ENCODE measurements around the gene TMEM30A. TPM values are rescaled to one million over a fixed set of nuclear protein-coding genes. Genes with fewer than 3 reads are reported as not detected.
A peak's percentile ranks its signal among the peaks of the same experiment; 100 is the strongest.

The TMEM30A gene
- total RNA-seq, 1 donor = 126 TPM

DNA sequence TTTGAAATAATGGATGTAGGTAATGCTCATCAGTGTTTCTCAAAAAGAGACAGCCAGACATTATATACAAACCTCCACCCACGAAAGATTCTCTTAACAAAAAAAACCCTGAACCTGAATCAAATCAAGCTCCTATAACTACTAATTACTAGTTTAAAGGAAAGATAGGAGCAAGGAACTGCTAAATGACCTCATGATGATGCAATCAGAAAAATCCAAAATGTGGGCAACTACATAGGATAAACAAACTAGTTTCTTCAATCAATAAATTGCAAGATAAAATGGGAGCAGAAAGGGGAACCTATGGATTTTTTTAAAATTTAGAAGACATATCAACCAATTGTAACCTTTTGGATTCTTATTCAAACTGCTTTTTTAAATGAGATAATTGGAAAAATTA lies 43.2 kb upstream of the TMEM30A start:
- Histone ChIP-seq H3K4me1 (ENCODE audit: insufficient read depth, low read length) (peaks cover 6% of the 10 kb centered on the region), H4K20me1 (ENCODE audit: insufficient read depth, low read length) (no peaks in the 10 kb centered on the region), H3K27me3 (ENCODE audit: insufficient read depth, low read length) (no peaks in the 10 kb centered on the region), H3K27ac (ENCODE audit: low read depth, low read length) (no peak overlapping the region), H3K9me3 (ENCODE audit: low read depth, low read length) (no peaks in the 10 kb centered on the region), H3K4me3 (ENCODE audit: insufficient read depth, low read length) (no peak overlapping the region), H2AFZ (ENCODE audit: low read length) (no peak overlapping the region), H3K79me2 (ENCODE audit: insufficient read depth, low read length) (no peaks in the 10 kb centered on the region), H3K4me2 (ENCODE audit: insufficient read depth, low read length) (no peak overlapping the region), H3K36me3 (ENCODE audit: insufficient read depth, low read length) (no peaks in the 10 kb centered on the region)
- no peak for DNase-seq (ENCODE audit: insufficient read length, low spot score, missing footprints)
- TF ChIP-seq, protein P1, sequence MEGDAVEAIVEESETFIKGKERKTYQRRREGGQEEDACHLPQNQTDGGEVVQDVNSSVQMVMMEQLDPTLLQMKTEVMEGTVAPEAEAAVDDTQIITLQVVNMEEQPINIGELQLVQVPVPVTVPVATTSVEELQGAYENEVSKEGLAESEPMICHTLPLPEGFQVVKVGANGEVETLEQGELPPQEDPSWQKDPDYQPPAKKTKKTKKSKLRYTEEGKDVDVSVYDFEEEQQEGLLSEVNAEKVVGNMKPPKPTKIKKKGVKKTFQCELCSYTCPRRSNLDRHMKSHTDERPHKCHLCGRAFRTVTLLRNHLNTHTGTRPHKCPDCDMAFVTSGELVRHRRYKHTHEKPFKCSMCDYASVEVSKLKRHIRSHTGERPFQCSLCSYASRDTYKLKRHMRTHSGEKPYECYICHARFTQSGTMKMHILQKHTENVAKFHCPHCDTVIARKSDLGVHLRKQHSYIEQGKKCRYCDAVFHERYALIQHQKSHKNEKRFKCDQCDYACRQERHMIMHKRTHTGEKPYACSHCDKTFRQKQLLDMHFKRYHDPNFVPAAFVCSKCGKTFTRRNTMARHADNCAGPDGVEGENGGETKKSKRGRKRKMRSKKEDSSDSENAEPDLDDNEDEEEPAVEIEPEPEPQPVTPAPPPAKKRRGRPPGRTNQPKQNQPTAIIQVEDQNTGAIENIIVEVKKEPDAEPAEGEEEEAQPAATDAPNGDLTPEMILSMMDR (IDR thresholded peaks at IDR 0.05; ENCODE audit: extremely low read depth, low read depth, low read length) = no peak

DNA sequence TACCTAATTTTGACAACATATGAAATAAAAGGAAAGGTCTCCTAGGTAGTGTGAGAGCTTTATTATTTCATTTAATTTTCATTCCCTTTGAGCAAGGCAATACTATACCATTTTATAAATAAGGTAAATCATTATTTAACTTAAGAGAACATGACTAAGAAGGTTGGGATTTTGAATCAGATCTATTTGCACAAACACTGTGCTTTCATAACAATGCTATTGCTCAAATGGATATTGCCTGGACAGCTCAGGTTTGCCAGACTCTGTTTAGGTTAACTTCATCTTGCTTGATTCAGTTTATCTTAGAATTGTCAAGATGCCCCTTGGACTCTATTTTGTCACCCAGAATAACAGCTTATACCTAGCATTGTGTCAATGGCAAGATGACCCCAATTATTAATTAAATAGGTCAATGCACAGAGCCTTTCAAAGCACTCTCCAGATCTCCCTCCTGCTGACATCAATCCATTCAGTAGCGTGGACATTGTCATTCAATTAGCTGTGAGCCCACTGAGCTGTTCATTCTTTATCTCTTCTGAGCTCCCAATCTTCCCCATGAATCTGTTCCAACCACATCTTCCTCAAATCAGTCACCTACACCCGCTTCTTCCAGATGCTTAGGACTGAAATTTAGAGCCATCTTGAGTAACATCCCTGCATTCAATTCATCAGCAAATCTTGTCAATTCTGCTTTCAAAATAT lies 42.1 kb upstream of the TMEM30A start:
- TF ChIP-seq, protein P1 (IDR thresholded peaks at IDR 0.05; ENCODE audit: extremely low read depth, low read depth, low read length) = no peak
- no peaks in the 10 kb centered on the region for H3K27me3 ChIP-seq (ENCODE audit: insufficient read depth, low read length)

DNA sequence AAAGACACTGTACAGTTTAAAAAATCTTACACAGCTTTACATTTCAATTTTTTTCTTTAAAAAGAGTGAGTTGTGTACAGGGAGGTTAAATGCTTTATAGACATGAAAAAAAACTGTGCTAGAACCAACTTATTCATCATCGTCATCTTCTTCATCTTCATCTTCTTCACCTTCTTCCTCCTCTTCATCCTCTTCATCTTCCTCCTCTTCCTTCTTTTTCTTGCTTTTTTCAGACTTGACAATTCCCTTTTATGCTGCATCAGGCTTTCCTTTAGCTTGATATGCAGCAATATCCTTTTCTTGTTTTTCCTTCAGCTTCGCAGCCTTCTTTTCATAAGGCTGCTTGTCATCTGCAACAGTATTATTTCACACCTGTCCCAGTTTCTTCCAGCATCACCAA lies 34.3 kb upstream of the TMEM30A start:
- H3K36me3 ChIP-seq (ENCODE audit: insufficient read depth, low read length) = no peaks in the 10 kb centered on the region
- no peaks in the 10 kb centered on the region for H4K20me1 ChIP-seq (ENCODE audit: insufficient read depth, low read length)
- no peak for DNase-seq (ENCODE audit: insufficient read length, low spot score, missing footprints)
- H3K27me3 ChIP-seq (ENCODE audit: insufficient read depth, low read length) = peaks cover 7% of the 10 kb centered on the region
- H3K9me3 ChIP-seq (ENCODE audit: low read depth, low read length) = no peaks in the 10 kb centered on the region
- H3K4me3 ChIP-seq (ENCODE audit: insufficient read depth, low read length) = no peak overlapping the region
- no peaks in the 10 kb centered on the region for H3K79me2 ChIP-seq (ENCODE audit: insufficient read depth, low read length)
- H3K4me2 ChIP-seq (ENCODE audit: insufficient read depth, low read length) = no peak overlapping the region
- H3K27ac ChIP-seq (ENCODE audit: low read depth, low read length) = no peak overlapping the region
- no peak overlapping the region for H2AFZ ChIP-seq (ENCODE audit: low read length)
- peaks cover 11% of the 10 kb centered on the region for H3K4me1 ChIP-seq (ENCODE audit: insufficient read depth, low read length)
- TF ChIP-seq, protein P1 (IDR thresholded peaks at IDR 0.05; ENCODE audit: extremely low read depth, low read depth, low read length) = no peak

More for the DNA sequence above, 42.1 kb upstream of the TMEM30A start:
- Histone ChIP-seq H3K4me2 (ENCODE audit: insufficient read depth, low read length) (no peak overlapping the region), H2AFZ (ENCODE audit: low read length) (no peak overlapping the region), H3K4me1 (ENCODE audit: insufficient read depth, low read length) (peaks cover 5% of the 10 kb centered on the region), H3K36me3 (ENCODE audit: insufficient read depth, low read length) (no peaks in the 10 kb centered on the region), H3K4me3 (ENCODE audit: insufficient read depth, low read length) (no peak overlapping the region), H3K79me2 (ENCODE audit: insufficient read depth, low read length) (no peaks in the 10 kb centered on the region), H3K9me3 (ENCODE audit: low read depth, low read length) (no peaks in the 10 kb centered on the region), H3K27ac (ENCODE audit: low read depth, low read length) (no peak overlapping the region), H4K20me1 (ENCODE audit: insufficient read depth, low read length) (no peaks in the 10 kb centered on the region)
- DNase-seq (ENCODE audit: insufficient read length, low spot score, missing footprints) = no peak

DNA sequence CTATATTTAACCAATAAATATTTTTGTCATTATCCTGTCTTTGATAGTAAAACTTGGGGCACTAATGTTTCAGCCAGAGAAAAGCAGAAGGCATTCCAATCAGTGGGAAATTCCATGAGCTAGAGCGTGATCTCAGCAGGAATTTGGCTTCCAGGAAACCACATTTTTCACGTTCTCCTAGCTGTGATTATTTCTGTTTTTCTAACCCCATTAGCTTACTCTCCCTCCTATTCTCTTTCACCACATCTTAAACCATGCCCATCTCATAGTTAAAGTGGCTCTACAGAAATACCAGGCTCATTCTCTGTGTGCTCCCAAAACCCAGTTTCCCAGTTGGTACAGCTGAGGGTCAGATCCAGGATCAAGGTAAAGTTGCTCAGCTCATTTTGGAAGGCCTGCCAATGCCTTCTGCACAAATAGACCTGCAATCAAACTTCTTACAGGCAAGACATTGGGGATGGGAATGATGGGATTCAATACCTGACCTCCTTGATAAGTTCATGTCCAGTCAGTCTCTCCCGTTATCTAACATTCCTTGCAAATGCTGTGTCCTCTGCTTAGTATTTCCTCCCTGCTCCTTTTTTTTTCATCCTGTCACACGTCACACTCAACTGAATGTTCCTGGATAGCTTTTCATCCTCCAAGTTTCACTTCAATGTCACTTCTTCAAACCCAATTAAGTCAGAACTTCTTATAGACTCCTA lies 33.1 kb upstream of the TMEM30A start:
- Histone ChIP-seq H3K27ac (ENCODE audit: low read depth, low read length) (peak overlapping the region; percentile 22), H3K27me3 (ENCODE audit: insufficient read depth, low read length) (peaks cover 8% of the 10 kb centered on the region), H3K36me3 (ENCODE audit: insufficient read depth, low read length) (no peaks in the 10 kb centered on the region), H3K9me3 (ENCODE audit: low read depth, low read length) (no peaks in the 10 kb centered on the region), H3K79me2 (ENCODE audit: insufficient read depth, low read length) (no peaks in the 10 kb centered on the region), H4K20me1 (ENCODE audit: insufficient read depth, low read length) (no peaks in the 10 kb centered on the region), H3K4me1 (ENCODE audit: insufficient read depth, low read length) (peaks cover 11% of the 10 kb centered on the region), H3K4me3 (ENCODE audit: insufficient read depth, low read length) (peak overlapping the region; percentile 17), H2AFZ (ENCODE audit: low read length) (no peak overlapping the region), H3K4me2 (ENCODE audit: insufficient read depth, low read length) (peak overlapping the region; percentile 73)
- DNase-seq (ENCODE audit: insufficient read length, low spot score, missing footprints) = no peak
- TF ChIP-seq, protein P1 (IDR thresholded peaks at IDR 0.05; ENCODE audit: extremely low read depth, low read depth, low read length) = no peak

Data from osteoblast (primary cell).